ENCODE results near the gene MAFF. TPM values are rescaled to one million over a fixed set of nuclear protein-coding genes. Genes with fewer than 3 reads are reported as not detected.

Gene MAFF
- total RNA-seq, 1 donor from 2014 or later, result 3.9 TPM

DNA sequence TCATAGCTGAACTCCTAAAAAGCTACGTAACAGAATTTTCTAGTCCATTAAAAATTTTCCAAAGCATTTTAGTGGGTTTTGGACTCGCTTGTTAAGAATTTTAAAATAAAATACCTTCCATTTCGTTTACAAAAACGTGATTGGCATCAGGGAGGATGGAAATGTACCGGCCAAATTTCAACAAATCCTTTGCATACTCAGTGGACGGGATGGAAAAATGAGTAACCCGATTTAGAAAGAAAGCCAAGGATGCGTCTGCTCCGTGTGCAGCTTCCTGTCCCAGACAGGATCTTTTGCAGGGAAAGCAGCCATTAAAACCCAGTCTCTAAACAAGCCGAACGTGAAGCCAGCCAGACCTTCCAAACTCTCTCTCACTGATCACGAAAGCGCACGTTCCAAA is 55.4 kb downstream of the MAFF start:
- no peak overlapping the region for H3K4me3 Mint-ChIP-seq
- no peaks in the 10 kb centered on the region for H3K27me3 Mint-ChIP-seq (ENCODE audit: low read depth)
- peaks cover 37% of the 10 kb centered on the region for H3K4me1 Mint-ChIP-seq
- H3K27ac Mint-ChIP-seq (ENCODE audit: unreplicated experiment), result no peak overlapping the region
- no peak for DNase-seq (ENCODE audit: low read depth, low spot score)
- TF ChIP-seq, protein P1, sequence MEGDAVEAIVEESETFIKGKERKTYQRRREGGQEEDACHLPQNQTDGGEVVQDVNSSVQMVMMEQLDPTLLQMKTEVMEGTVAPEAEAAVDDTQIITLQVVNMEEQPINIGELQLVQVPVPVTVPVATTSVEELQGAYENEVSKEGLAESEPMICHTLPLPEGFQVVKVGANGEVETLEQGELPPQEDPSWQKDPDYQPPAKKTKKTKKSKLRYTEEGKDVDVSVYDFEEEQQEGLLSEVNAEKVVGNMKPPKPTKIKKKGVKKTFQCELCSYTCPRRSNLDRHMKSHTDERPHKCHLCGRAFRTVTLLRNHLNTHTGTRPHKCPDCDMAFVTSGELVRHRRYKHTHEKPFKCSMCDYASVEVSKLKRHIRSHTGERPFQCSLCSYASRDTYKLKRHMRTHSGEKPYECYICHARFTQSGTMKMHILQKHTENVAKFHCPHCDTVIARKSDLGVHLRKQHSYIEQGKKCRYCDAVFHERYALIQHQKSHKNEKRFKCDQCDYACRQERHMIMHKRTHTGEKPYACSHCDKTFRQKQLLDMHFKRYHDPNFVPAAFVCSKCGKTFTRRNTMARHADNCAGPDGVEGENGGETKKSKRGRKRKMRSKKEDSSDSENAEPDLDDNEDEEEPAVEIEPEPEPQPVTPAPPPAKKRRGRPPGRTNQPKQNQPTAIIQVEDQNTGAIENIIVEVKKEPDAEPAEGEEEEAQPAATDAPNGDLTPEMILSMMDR (conservative IDR thresholded peaks at IDR 0.05), result no peak
- H3K36me3 Mint-ChIP-seq (ENCODE audit: low read depth), result no peaks in the 10 kb centered on the region
- H3K9me3 Mint-ChIP-seq, result no peaks in the 10 kb centered on the region

DNA sequence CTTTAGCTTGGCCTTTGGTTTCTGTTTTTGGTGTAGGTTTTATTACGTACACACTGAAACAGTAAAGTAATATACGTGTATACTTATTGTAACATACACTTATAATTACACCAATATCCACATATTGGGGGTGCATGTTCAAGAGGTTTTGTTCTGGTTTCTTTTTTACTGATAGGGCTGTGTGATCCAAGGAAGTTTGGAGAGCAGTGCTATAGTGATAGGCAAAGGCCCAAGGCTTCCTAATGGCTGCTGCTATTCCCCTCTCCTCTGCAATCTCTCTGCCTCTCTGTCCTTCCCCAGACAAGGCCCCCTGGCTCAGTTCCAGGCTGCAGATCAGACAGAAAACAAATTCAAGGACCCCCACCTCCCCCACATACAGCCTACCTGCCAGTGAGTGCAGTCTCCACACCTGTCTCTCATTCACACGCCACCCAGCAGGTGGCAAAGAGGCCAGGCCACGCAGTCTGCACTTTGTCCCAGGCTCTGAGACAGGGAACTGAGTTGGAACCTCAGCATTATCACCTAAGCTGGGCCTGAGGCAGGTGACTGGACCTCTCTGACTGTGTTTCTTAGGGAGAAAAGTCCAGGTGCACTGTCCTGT is 56.0 kb downstream of the MAFF start:
- no peak overlapping the region for H3K27ac Mint-ChIP-seq (ENCODE audit: unreplicated experiment)
- no peak overlapping the region for H3K4me3 Mint-ChIP-seq
- DNase-seq (ENCODE audit: low read depth, low spot score), result no peak

DNA sequence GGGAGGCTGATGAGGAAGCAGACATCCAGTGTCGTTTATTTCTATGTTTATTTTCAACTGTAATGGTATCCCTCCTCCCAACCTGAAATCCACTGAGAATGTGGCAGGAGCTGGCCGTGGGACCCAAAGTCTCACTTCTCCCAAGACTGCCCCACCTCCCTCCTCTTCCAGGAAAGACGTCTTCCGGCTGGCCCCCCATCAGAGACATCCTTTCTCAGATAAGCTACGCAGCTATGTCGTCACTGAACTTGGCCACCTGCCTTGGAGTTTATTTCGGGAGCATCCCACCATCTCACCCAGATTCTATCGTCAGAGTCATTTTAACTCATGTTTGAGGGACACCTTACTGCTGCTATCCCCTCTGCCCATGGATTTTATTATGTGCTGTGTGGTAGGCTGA is 57.1 kb downstream of the MAFF start:
- Mint-ChIP-seq H3K4me3 (no peak overlapping the region), H3K36me3 (ENCODE audit: low read depth) (peaks cover 4% of the 10 kb centered on the region)

More for the DNA sequence above, 56.0 kb downstream of the MAFF start:
- H3K27me3 Mint-ChIP-seq (ENCODE audit: low read depth), result no peaks in the 10 kb centered on the region
- H3K4me1 Mint-ChIP-seq, result peaks cover 41% of the 10 kb centered on the region
- TF ChIP-seq, protein P1 (conservative IDR thresholded peaks at IDR 0.05), result no peak
- H3K9me3 Mint-ChIP-seq, result no peaks in the 10 kb centered on the region
- H3K36me3 Mint-ChIP-seq (ENCODE audit: low read depth), result no peaks in the 10 kb centered on the region

DNA sequence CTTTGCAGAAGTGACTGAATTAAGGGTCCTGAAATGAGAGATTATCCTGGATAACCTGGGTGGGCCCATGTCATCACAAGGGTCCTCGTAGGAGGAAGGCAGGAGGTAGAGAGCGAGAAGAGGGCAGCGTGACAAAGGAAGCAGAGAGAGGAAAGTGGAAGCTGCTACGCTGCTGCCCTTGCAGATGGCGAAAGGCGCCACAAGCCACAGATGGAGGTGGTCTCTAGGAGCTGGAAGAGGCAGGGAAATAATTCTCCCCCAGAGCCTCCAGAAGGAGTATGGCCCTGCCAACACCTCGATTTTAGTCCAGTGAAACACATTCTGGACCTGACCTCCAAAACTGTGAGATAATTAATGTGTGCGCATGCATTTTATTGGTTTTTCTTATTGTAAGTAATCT is 57.6 kb downstream of the MAFF start:
- Mint-ChIP-seq H3K4me1 (peaks cover 45% of the 10 kb centered on the region), H3K27ac (ENCODE audit: unreplicated experiment) (no peak overlapping the region), H3K9me3 (no peaks in the 10 kb centered on the region), H3K4me3 (no peak overlapping the region), H3K36me3 (ENCODE audit: low read depth) (peaks cover 4% of the 10 kb centered on the region), H3K27me3 (ENCODE audit: low read depth) (no peaks in the 10 kb centered on the region)
- no peak for DNase-seq (ENCODE audit: low read depth, low spot score)
- TF ChIP-seq, protein P1 (conservative IDR thresholded peaks at IDR 0.05), result no peak

More for the DNA sequence above, 57.1 kb downstream of the MAFF start:
- TF ChIP-seq, protein P1 (conservative IDR thresholded peaks at IDR 0.05), result no peak
- H3K4me1 Mint-ChIP-seq, result peaks cover 45% of the 10 kb centered on the region
- DNase-seq (ENCODE audit: low read depth, low spot score), result no peak
- H3K9me3 Mint-ChIP-seq, result no peaks in the 10 kb centered on the region
- no peaks in the 10 kb centered on the region for H3K27me3 Mint-ChIP-seq (ENCODE audit: low read depth)
- no peak overlapping the region for H3K27ac Mint-ChIP-seq (ENCODE audit: unreplicated experiment)

DNA sequence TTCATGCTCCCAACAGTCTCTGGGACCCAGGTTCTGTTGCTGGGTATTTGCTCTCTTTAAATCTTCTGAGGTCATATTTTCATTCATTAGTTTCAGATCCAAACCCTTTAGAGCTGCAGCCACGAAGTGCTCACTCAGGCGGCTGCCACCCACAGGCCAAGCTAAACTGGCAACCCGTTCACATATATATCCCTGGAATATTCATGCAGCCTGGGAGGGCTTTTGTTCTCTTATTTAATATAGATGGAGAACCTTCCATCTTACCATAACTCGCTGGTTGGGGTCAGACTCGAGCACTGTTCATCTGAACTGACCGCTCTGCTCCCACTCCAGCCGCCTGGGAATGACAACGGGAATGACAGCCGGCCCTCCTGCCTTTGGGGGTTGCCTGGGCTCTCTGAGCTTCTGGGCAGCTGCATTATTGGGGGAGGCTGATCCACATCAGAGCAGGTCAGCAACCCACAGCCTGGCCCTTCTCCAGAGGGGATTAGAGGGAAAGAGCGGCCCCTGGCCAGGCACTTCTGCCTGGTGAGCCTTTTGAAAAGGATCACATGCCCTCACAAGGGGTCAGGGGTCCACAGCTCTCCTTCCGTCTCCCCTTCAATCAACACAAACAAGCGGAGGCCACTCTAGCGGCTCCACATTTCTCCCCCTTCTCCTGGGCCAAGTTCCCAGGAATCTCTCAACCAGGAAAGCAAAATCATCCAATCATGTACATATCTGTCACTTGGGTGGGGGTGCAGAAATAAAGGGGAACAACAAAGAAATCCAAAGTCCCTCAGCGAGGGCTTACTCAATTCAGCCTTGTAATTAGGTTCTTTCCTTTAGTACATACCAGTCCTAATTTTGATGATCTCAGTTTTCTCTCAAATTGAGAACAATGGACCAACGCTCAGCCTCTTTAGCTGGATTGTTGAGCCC is 59.2 kb downstream of the MAFF start:
- peaks cover 41% of the 10 kb centered on the region for H3K4me1 Mint-ChIP-seq
- no peak for DNase-seq (ENCODE audit: low read depth, low spot score)
- H3K27me3 Mint-ChIP-seq (ENCODE audit: low read depth), result no peaks in the 10 kb centered on the region
- peaks cover 4% of the 10 kb centered on the region for H3K36me3 Mint-ChIP-seq (ENCODE audit: low read depth)
- no peaks in the 10 kb centered on the region for H3K9me3 Mint-ChIP-seq
- peak overlapping the region; percentile 21 for H3K4me3 Mint-ChIP-seq
- TF ChIP-seq, protein P1 (conservative IDR thresholded peaks at IDR 0.05), result no peak
- peak overlapping the region; percentile 55 for H3K27ac Mint-ChIP-seq (ENCODE audit: unreplicated experiment)

All from neural crest cell (in vitro differentiated cells).